Gastroesophageal sphincter (tissue), 4 donors: ENCODE measurements around the gene BMAL1. TPM values are rescaled to one million over a fixed set of nuclear protein-coding genes. Genes with fewer than 3 reads are reported as not detected.

Experiments
- ATAC-seq: fragments of 150-250 bp; one replicate; pipeline ENCODE4 v1.9.1; 2016; ENCODE audit warnings: mild to moderate bottlenecking, moderate library complexity
- H3K27ac ChIP-seq, 4 donors: fragments of 200-600 bp; sonication (generic) in 3 of 4; 1 replicate in 3 of 4; 2 replicates in 1 of 4; pipeline ENCODE4 v1.5.1; 2016 to 2019
- H3K27me3 ChIP-seq: fragments of 200-600 bp; sonication (generic); one replicate; pipeline ENCODE4 v1.5.1; 2019
- H3K36me3 ChIP-seq, 2 donors: fragments of 200-600 bp; sonication (generic); one replicate each; pipeline ENCODE4 v1.5.1; 2019; ENCODE audit warnings: control low read depth in 1 of 2
- H3K4me1 ChIP-seq, 3 donors: fragments of 200-600 bp; sonication (generic); 1 replicate in 2 of 3; 2 replicates in 1 of 3; pipeline ENCODE4 v1.5.1; 2016 to 2019; ENCODE audit warnings: control low read depth in 2 of 3
- H3K4me3 ChIP-seq, 2 donors: fragments of 200-600 bp; sonication (generic); one replicate each; pipeline ENCODE4 v1.5.1; 2019; ENCODE audit warnings: mild to moderate bottlenecking in 1 of 2, moderate library complexity in 1 of 2
- H3K9me3 ChIP-seq, 3 donors: fragments of 200-600 bp; sonication (generic); one replicate each; pipeline ENCODE4 v1.5.1; 2017 to 2019; ENCODE audit warnings: control low read depth in 2 of 3
- EP300 ChIP-seq: sonication (generic); formaldehyde crosslinking; IDR thresholded peaks from one replicate; pipeline ENCODE4 v1.6.1; 2017; ENCODE audit warnings: antibody characterized with exemption, mild to moderate bottlenecking
- POLR2A ChIP-seq, 2 donors: fragments of 450-650 bp; IDR thresholded peaks; one replicate each; pipeline ENCODE4 v1.6.1; 2017; ENCODE audit warnings: antibody characterized with exemption in 2 of 2, mild to moderate bottlenecking in 2 of 2, moderate library complexity in 1 of 2
- POLR2AphosphoS5 ChIP-seq: sonication (generic); formaldehyde crosslinking; IDR thresholded peaks from one replicate; pipeline ENCODE4 v1.6.1; 2017; ENCODE audit warnings: antibody characterized with exemption
- WGBS, 2 donors: methylation state at CpG; one replicate each; pipeline ENCODE4 v1.1.5; 2018; ENCODE audit warnings: low coverage in 1 of 2; 5-methylcytosine and 5-hydroxymethylcytosine counted together
- total RNA-seq, 4 donors: library from RNA; depleted of rRNA; stranded (reverse); fragments of >200 nt; gene quantifications; one replicate each; pipeline ENCODE4 v1.1.0, GENCODE V29; 2016
- TF ChIP-seq, protein P1 (sequence below), 4 experiments: fragments of 200-600 bp in 2 of 4; fragments of 450-650 bp in 2 of 4; sonication (generic) in 1 of 4; IDR thresholded peaks; one replicate each; pipeline ENCODE4 v1.5.1; 2017 to 2019; ENCODE audit warnings: antibody characterized with exemption in 4 of 4, mild to moderate bottlenecking in 2 of 4, moderate library complexity in 2 of 4

BMAL1 gene
- total RNA-seq, 4 donors from 2014 or later = 32.2 to 38.4 (median 36.0) TPM

DNA sequence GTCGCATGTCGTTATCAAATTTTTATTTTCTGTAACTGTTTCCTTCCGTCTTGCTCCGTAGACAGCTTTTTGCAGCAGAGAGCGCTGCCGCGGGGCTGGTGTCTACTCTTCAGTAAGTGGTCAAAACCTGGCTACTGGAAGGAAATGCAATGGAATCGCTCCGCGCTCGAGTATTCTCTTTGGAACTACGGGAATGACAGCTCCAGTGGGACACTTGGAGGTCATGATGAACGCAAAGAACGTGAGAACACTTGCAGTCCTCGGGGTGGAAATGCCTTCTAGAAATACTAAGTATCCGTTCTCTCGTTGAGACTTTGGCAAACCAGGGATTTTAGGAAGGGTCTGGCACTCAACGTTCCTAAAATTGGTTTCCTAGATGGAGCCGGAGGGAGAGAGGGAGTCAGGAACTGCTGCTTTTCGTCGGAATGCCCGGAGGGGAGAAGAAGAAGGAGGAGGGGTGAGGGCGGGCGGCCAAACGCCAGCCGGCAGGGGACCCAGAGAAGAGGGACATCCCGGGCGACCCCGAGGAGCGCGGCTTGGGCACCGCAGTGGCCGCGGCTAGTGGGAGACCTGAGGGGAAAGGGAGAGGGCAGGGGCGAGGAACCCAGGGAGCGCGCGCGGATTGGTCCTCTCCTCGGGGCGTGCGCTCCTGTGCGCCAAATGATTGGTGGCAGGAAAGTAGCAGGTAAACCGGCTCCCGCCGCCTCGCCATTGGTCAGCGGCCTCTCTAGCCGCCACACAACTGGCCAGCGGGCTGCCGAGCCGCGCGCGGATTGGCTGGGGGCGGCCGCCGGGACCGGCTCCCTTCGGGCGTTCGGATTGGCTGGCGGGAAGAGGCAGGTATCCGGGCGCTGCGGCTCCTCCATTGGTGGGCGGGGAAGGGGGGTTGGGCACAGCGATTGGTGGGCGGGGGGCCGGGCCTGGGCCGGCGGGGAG lies 490 bp upstream of the BMAL1 start:
- no peaks in the 10 kb centered on the region for H3K9me3 ChIP-seq
- 0% methylated on average over 15 to 24 of the region's 72 CpGs for WGBS, 2 donors
- no peaks in the 10 kb centered on the region for H3K27me3 ChIP-seq
- peak; percentile 96 for ATAC-seq
- TF ChIP-seq, protein P1, sequence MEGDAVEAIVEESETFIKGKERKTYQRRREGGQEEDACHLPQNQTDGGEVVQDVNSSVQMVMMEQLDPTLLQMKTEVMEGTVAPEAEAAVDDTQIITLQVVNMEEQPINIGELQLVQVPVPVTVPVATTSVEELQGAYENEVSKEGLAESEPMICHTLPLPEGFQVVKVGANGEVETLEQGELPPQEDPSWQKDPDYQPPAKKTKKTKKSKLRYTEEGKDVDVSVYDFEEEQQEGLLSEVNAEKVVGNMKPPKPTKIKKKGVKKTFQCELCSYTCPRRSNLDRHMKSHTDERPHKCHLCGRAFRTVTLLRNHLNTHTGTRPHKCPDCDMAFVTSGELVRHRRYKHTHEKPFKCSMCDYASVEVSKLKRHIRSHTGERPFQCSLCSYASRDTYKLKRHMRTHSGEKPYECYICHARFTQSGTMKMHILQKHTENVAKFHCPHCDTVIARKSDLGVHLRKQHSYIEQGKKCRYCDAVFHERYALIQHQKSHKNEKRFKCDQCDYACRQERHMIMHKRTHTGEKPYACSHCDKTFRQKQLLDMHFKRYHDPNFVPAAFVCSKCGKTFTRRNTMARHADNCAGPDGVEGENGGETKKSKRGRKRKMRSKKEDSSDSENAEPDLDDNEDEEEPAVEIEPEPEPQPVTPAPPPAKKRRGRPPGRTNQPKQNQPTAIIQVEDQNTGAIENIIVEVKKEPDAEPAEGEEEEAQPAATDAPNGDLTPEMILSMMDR (IDR thresholded peaks at IDR 0.05) = peak in 1 of 4 experiments; percentile 24
- TF ChIP-seq EP300 (no peak), POLR2AphosphoS5 (peak; percentile 90), POLR2A (IDR thresholded peaks at IDR 0.05) (peak; percentile 81 to 84)
- H3K4me1 ChIP-seq = peaks cover 0 to 46% (median 11%) of the 10 kb centered on the region in 3 donors
- H3K4me3 ChIP-seq = peak overlapping the region; percentile 65 to 83
- no peaks in the 10 kb centered on the region for H3K36me3 ChIP-seq
- H3K27ac ChIP-seq = peak overlapping the region; percentile 85 to 98 (median 94)

DNA sequence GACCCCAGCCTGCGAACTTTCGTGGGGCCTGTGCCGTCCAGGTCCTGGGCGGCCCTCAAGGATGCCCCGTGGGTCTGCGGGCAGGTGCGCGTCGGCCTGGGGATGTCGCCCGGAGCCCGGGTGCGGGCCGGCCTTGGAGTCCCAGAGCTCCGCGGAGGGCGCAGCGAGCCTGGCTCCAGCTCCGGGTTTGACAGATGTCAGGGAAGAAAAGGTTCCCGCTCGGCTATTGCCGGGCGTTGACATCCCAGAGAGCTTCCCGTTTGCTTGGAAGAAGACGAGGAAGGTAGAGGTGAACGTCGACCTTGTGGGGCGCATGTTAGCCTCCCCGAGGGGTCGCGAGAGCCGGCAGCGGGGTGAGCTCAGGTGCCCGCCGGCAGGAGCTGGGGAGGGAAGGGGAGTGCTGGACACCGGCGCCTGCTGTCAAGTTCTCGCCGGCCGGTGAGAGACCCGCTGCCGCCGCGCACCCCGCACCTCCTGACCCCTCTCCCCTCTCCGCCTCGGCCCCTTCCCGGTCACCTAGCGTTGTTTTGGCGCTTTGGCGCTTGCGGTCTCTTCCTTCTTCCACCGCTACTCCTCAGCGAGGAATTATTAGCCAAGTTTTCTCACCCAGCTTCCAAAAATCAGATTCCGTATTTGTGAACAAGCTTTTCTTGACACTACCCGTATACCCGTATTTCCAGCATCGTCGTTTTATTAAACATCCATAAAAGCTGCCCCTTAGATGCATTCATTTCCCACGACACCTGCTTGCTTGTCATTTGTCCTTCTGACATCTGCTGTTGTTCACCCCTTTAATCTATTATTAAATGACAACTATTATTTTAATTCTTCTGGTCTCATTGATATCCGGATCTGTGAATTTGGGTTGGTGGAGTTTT lies 1.3 kb downstream of the BMAL1 start:
- WGBS, 2 donors = 43 to 45% methylated on average over 8 to 14 of the region's 61 CpGs
- Histone ChIP-seq H3K27me3 (no peaks in the 10 kb centered on the region), H3K4me3 (peak overlapping the region; percentile 65 to 83), H3K27ac (peak overlapping the region in 3 of 4 donors; percentile 90 to 98 (median 97)), H3K4me1 (peaks cover 0 to 62% (median 11%) of the 10 kb centered on the region in 3 donors), H3K36me3 (no peaks in the 10 kb centered on the region), H3K9me3 (no peaks in the 10 kb centered on the region)
- TF ChIP-seq EP300 (no peak), POLR2A (IDR thresholded peaks at IDR 0.05) (no peak), POLR2AphosphoS5 (no peak)
- TF ChIP-seq, protein P1 (IDR thresholded peaks at IDR 0.05) = no peak
- no peak for ATAC-seq

DNA sequence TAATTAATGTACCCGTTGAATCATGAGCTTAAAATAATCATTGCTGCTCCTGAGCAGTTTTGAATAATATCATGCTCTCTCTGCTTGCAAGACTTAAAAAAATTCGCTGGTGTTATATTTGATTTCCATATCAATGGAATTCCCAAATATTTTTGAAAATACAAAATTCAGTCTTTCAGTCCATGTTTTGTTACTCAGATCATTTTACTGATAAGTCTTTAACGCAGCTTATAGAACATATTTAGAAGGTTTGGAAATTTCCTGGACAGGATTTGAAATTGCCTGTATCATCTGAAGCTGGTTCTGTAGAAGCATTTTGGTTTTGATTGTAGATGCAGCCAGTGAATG lies 1.9 kb downstream of the BMAL1 start:
- Histone ChIP-seq H3K4me1 (peaks cover 0 to 62% (median 11%) of the 10 kb centered on the region in 3 donors), H3K4me3 (peak overlapping the region in 1 of 2 donors; percentile 65), H3K27ac (no peak overlapping the region), H3K27me3 (no peaks in the 10 kb centered on the region), H3K36me3 (no peaks in the 10 kb centered on the region), H3K9me3 (no peaks in the 10 kb centered on the region)
- 76 to 87% methylated on average over 3 of the region's 3 CpGs for WGBS, 2 donors
- ATAC-seq = no peak
- TF ChIP-seq, protein P1 (IDR thresholded peaks at IDR 0.05) = no peak
- no peak for TF ChIP-seq POLR2AphosphoS5
- no peak for TF ChIP-seq POLR2A (IDR thresholded peaks at IDR 0.05)
- TF ChIP-seq EP300 = no peak

DNA sequence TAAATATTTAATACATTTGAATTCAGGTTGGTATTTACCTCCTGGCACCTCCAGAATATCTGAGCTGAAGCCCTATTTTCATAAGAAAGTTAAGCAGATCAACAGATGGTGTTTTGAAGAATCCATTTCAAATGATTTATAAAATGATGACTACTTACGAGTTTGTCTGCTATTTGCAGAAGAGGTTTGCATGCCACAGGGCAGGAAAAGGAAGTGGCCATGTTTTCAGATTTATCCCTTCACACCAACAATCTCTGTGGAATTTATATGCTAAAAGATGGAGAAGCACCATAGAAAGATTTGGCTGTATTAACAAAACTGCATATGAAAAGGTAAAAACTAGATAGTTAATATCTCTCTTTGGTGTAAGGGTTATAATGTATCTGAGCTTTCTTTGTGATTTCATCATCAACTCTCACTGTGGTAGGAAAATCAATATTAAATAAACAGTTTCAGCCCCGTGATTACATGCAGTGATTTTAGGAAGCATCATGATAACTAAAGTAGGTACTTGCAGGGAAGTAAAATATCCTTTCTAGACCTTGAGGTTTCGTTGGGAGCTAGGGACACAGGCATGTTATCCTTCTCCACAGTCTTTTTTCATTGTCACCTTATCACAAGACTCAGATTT lies 2.6 kb downstream of the BMAL1 start:
- TF ChIP-seq, protein P1 (IDR thresholded peaks at IDR 0.05) = no peak
- no peak for TF ChIP-seq POLR2A (IDR thresholded peaks at IDR 0.05)
- no peak for TF ChIP-seq POLR2AphosphoS5
- no peak for TF ChIP-seq EP300
- H3K4me1 ChIP-seq = peaks cover 0 to 62% (median 11%) of the 10 kb centered on the region in 3 donors
- no peak overlapping the region for H3K4me3 ChIP-seq
- H3K36me3 ChIP-seq = no peaks in the 10 kb centered on the region
- H3K27me3 ChIP-seq = no peaks in the 10 kb centered on the region
- 64 to 68% methylated on average over 3 of the region's 3 CpGs for WGBS, 2 donors
- no peak overlapping the region for H3K27ac ChIP-seq
- no peak for ATAC-seq
- no peaks in the 10 kb centered on the region for H3K9me3 ChIP-seq
